ENCODE results near the gene CACNA1A. TPM values are rescaled to one million over a fixed set of nuclear protein-coding genes. Genes with fewer than 3 reads are reported as not detected.

The CACNA1A gene
- total RNA-seq, 2 donors from 2014 or later: 6.7 to 7.6 TPM

DNA sequence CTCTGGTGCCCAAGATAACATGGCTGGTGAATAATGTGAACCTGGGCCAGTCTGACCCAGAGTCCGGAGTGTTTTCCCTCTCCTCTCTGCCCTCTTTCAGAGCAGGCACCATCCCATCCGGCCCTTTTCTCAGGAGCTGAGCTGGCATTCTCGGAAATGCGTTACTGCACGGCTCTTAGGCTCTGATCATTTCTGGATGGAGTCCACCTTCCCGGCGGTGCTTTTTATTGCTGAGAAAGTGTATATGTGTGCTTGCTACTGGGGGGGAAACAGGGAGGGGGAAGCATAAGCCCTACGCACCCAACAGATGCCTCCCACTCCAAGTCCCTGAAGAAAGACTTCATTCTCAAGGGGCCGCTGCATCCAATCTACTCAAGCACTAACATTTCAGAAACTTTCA, 6.6 kb downstream of the CACNA1A start:
- Histone ChIP-seq H3K27me3 (no peaks in the 10 kb centered on the region), H3K36me3 (replicated peaks in 1 of 2; ENCODE audit: insufficient read depth in 1 of 2, low read depth in 2 of 2) (no peaks in the 10 kb centered on the region), H3K9me3 (no peaks in the 10 kb centered on the region), H3K4me3 (no peak overlapping the region), H3K27ac (no peak overlapping the region), H3K4me1 (no peaks in the 10 kb centered on the region)
- no peak for TF ChIP-seq POLR2A (IDR thresholded peaks at IDR 0.05)
- TF ChIP-seq, protein P1, sequence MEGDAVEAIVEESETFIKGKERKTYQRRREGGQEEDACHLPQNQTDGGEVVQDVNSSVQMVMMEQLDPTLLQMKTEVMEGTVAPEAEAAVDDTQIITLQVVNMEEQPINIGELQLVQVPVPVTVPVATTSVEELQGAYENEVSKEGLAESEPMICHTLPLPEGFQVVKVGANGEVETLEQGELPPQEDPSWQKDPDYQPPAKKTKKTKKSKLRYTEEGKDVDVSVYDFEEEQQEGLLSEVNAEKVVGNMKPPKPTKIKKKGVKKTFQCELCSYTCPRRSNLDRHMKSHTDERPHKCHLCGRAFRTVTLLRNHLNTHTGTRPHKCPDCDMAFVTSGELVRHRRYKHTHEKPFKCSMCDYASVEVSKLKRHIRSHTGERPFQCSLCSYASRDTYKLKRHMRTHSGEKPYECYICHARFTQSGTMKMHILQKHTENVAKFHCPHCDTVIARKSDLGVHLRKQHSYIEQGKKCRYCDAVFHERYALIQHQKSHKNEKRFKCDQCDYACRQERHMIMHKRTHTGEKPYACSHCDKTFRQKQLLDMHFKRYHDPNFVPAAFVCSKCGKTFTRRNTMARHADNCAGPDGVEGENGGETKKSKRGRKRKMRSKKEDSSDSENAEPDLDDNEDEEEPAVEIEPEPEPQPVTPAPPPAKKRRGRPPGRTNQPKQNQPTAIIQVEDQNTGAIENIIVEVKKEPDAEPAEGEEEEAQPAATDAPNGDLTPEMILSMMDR (IDR thresholded peaks at IDR 0.05): no peak
- WGBS, 2 donors: 61 to 74% methylated on average over 9 of the region's 9 CpGs
- DNase-seq: no peak
- no peak for ATAC-seq
- intact Hi-C loops (cut with DNase I): no loop called here

DNA sequence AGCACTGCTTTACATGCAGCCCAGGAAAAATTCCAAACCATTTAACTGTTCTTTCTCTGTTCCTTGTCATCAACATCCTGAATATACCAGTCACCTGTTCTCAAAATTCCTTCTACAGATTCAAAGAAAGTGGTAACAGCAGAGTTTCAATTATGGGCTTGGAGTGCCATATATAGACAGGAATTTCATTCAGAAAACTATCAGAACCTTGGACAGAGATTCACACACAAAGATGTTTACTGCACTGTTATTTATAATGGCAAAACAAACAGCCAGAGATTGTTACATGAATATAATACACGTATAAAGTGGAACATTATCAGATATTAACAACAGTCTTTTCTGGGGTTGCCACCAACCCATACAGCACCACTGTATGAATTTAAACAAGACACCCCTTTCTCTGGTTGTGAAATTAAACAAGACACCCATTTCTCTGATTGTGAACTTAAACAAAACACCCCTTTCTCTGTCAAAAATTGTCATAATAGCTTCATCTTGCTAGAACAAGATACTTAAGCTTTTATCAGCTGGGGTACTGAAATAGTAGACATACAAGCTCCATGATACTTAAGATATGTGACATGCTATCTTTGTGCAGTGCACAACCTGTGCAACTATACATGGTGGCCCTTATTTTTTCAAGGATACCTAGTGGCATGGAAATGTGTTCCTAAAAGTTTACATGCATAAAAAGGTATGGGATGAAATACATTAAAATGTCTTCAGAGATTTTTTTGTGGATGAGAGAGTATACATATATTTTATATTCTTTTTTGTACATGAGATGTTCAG, 12.6 kb downstream of the CACNA1A start:
- no peak for DNase-seq
- Histone ChIP-seq H3K4me1 (no peaks in the 10 kb centered on the region), H3K27me3 (no peaks in the 10 kb centered on the region), H3K9me3 (no peaks in the 10 kb centered on the region), H3K4me3 (no peak overlapping the region), H3K27ac (no peak overlapping the region), H3K36me3 (replicated peaks in 1 of 2; ENCODE audit: insufficient read depth in 1 of 2, low read depth in 2 of 2) (no peaks in the 10 kb centered on the region)
- TF ChIP-seq, protein P1 (IDR thresholded peaks at IDR 0.05): no peak
- TF ChIP-seq POLR2A (IDR thresholded peaks at IDR 0.05): no peak
- whole genome bisulfite sequencing, 2 donors: 40 to 45% methylated on average over 1 of the region's 1 CpG
- intact Hi-C loops (cut with DNase I): no loop called here
- ATAC-seq: no peak

DNA sequence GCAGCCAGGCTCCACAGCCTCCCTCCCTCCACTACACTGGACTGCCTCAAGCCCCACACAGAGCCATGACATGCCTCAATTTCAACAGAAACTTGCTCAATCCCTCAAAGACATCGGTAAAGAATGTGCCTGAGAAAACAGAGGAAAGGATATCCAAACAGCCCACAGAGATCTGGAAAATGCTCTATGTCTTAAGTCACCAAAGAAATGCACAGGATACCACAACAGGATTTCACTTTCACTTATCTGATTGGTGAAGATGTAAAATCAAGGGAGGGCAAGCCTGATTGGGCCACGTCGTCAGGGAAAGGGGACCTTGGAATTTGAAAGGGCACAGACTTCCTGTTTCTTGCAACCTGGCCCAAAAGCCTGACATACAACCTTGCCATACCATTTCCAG, 14.2 kb downstream of the CACNA1A start:
- ATAC-seq (no peak), DNase-seq (no peak)
- H3K4me3 ChIP-seq: no peak overlapping the region
- H3K27ac ChIP-seq: no peak overlapping the region
- no peaks in the 10 kb centered on the region for H3K4me1 ChIP-seq
- intact Hi-C loops (cut with DNase I): no loop called here
- no peaks in the 10 kb centered on the region for H3K36me3 ChIP-seq (replicated peaks in 1 of 2; ENCODE audit: insufficient read depth in 1 of 2, low read depth in 2 of 2)
- no peaks in the 10 kb centered on the region for H3K27me3 ChIP-seq
- no peaks in the 10 kb centered on the region for H3K9me3 ChIP-seq
- WGBS, 2 donors: 8 to 14% methylated on average over 3 of the region's 3 CpGs
- TF ChIP-seq POLR2A (IDR thresholded peaks at IDR 0.05): no peak
- TF ChIP-seq, protein P1 (IDR thresholded peaks at IDR 0.05): no peak

DNA sequence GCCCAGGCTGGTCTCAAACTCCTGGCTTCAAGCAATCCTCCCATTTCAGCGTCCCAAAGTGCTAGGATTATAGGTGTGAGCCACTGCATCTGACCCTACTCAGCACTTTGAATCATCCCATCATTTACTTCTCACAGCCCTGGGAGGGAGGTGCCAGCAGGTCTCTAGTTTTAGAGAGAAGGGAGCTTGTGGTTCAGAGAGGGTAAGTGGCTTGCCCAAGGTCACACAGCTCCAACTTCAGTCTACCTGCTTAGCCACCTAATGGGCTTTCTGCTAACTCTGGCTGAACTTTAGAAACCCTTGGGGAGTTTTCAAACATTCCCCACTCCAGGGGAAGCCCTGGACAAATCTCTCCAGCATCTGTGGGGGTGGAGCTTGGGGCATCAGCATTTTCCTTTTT, 18.3 kb downstream of the CACNA1A start:
- Histone ChIP-seq H3K9me3 (no peaks in the 10 kb centered on the region), H3K27ac (no peak overlapping the region), H3K4me1 (no peaks in the 10 kb centered on the region), H3K36me3 (replicated peaks in 1 of 2; ENCODE audit: insufficient read depth in 1 of 2, low read depth in 2 of 2) (no peaks in the 10 kb centered on the region), H3K4me3 (no peak overlapping the region), H3K27me3 (no peaks in the 10 kb centered on the region)
- 63 to 75% methylated on average over 1 of the region's 1 CpG for WGBS, 2 donors
- no peak for ATAC-seq
- DNase-seq: no peak
- no peak for TF ChIP-seq POLR2A (IDR thresholded peaks at IDR 0.05)
- TF ChIP-seq, protein P1 (IDR thresholded peaks at IDR 0.05): no peak
- intact Hi-C loops (cut with DNase I): no loop called here

DNA sequence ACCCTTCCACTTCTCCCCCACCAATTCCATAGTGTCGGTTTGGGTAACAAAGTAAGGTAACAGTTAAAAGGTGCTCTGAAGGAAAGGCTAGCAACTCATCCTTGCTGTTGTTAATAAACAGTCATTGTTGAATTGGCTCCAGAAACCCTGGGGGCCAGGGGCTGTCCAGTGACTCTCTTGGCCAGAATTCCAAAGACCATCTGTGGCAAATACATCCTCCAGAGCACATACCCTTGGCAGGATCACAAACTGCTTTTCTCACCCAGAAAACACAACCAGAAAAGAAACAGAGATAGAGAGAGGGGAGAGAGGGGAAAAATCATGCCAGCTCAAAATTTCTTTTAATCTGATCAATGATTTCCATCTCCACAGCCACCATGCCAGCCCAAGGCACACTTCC, 22.1 kb downstream of the CACNA1A start:
- TF ChIP-seq, protein P1 (IDR thresholded peaks at IDR 0.05): no peak
- TF ChIP-seq POLR2A (IDR thresholded peaks at IDR 0.05): no peak
- Histone ChIP-seq H3K27ac (no peak overlapping the region), H3K4me1 (no peaks in the 10 kb centered on the region), H3K9me3 (no peaks in the 10 kb centered on the region), H3K36me3 (replicated peaks in 1 of 2; ENCODE audit: insufficient read depth in 1 of 2, low read depth in 2 of 2) (no peaks in the 10 kb centered on the region), H3K4me3 (no peak overlapping the region), H3K27me3 (no peaks in the 10 kb centered on the region)
- intact Hi-C loops (cut with DNase I): no loop called here
- DNase-seq: no peak
- ATAC-seq: no peak
- WGBS, 2 donors: 81 to 87% methylated on average over 1 of the region's 1 CpG

Data from body of pancreas (tissue), 4 donors.